ENCODE data around the gene CCDC17.

CCDC17 gene

GRCh38 chr1:45623972-45624371, at the start of gene CCDC17:
CCDC17 (minus strand) TSS chr1:45624054; CDS start chr1:45623909, 145 bp downstream.
- H3K36me3 ChIP-seq (ENCODE audit: low read depth) = peaks cover 21% of the 10 kb centered on the region
- no peak for DNase-seq (ENCODE audit: low spot score)
- no peaks in the 10 kb centered on the region for H3K27me3 ChIP-seq (ENCODE audit: insufficient read depth, poor library complexity, severe bottlenecking)
- TF ChIP-seq CTCF (IDR thresholded peaks at IDR 0.05; ENCODE audit: poor library complexity, severe bottlenecking) = no peak
- ATAC-seq (ENCODE audit: low read depth) = no peak
- no peak within 1 kb of the TSS for H3K4me3 ChIP-seq (ENCODE audit: severe bottlenecking)
- H3K27ac ChIP-seq (ENCODE audit: poor library complexity, severe bottlenecking) = no peak within 1 kb of the TSS
- no peaks in the 10 kb centered on the region for H3K9me3 ChIP-seq (ENCODE audit: severe bottlenecking)
- H3K4me1 ChIP-seq (ENCODE audit: insufficient read depth, poor library complexity, severe bottlenecking) = no peaks in the 10 kb centered on the region

GRCh38 chr1:45669859-45670655, 46.2 kb upstream of the CCDC17 start:
- DNase-seq (ENCODE audit: low spot score) = no peak
- Histone ChIP-seq H3K4me1 (ENCODE audit: insufficient read depth, poor library complexity, severe bottlenecking) (peaks cover 6% of the 10 kb centered on the region), H3K36me3 (ENCODE audit: low read depth) (peaks cover 17% of the 10 kb centered on the region; the same call in 1 of the 2 replicates), H3K27ac (ENCODE audit: poor library complexity, severe bottlenecking) (no peak overlapping the region), H3K27me3 (ENCODE audit: insufficient read depth, poor library complexity, severe bottlenecking) (no peaks in the 10 kb centered on the region), H3K4me3 (ENCODE audit: severe bottlenecking) (no peak overlapping the region), H3K9me3 (ENCODE audit: severe bottlenecking) (no peaks in the 10 kb centered on the region)
- ATAC-seq (ENCODE audit: low read depth) = no peak; the same call in 2 of the 3 replicates
- no peak for TF ChIP-seq CTCF (IDR thresholded peaks at IDR 0.05; ENCODE audit: poor library complexity, severe bottlenecking)

- no peak for ATAC-seq (ENCODE audit: low read depth)
- Histone ChIP-seq H3K27me3 (ENCODE audit: insufficient read depth, poor library complexity, severe bottlenecking) (no peaks in the 10 kb centered on the region), H3K4me1 (ENCODE audit: insufficient read depth, poor library complexity, severe bottlenecking) (peaks cover 6% of the 10 kb centered on the region), H3K9me3 (ENCODE audit: severe bottlenecking) (no peaks in the 10 kb centered on the region), H3K36me3 (ENCODE audit: low read depth) (peaks cover 17% of the 10 kb centered on the region; the same call in 1 of the 2 replicates), H3K27ac (ENCODE audit: poor library complexity, severe bottlenecking) (no peak overlapping the region), H3K4me3 (ENCODE audit: severe bottlenecking) (no peak overlapping the region)
- DNase-seq (ENCODE audit: low spot score) = no peak
- no peak for TF ChIP-seq CTCF (IDR thresholded peaks at IDR 0.05; ENCODE audit: poor library complexity, severe bottlenecking)
Measured at GRCh38 chr1:45669379-45669778, 45.5 kb upstream of the CCDC17 start.

- Histone ChIP-seq H3K27ac (ENCODE audit: poor library complexity, severe bottlenecking) (no peak overlapping the region), H3K9me3 (ENCODE audit: severe bottlenecking) (no peaks in the 10 kb centered on the region), H3K4me1 (ENCODE audit: insufficient read depth, poor library complexity, severe bottlenecking) (peaks cover 6% of the 10 kb centered on the region), H3K36me3 (ENCODE audit: low read depth) (peaks cover 14% of the 10 kb centered on the region; the same call in 1 of the 2 replicates), H3K27me3 (ENCODE audit: insufficient read depth, poor library complexity, severe bottlenecking) (no peaks in the 10 kb centered on the region), H3K4me3 (ENCODE audit: severe bottlenecking) (no peak overlapping the region)
- DNase-seq (ENCODE audit: low spot score) (no peak), ATAC-seq (ENCODE audit: low read depth) (no peak)
- TF ChIP-seq CTCF (IDR thresholded peaks at IDR 0.05; ENCODE audit: poor library complexity, severe bottlenecking) = no peak
Measured at GRCh38 chr1:45668526-45668925, 44.7 kb upstream of the CCDC17 start.
